Endothelial cell of hepatic sinusoid (primary cell): ENCODE measurements around the gene BLVRA.

Experiments
- in situ Hi-C: cut with HindIII; loops from 2 replicates; pipeline ENCODE4 v1.10.0; 2017; ENCODE audit warnings: low sequenced_read_pairs

The BLVRA gene

GRCh38 chr7:43749383-43749940 lies 9.0 kb upstream of the BLVRA start:
- in situ Hi-C loops, result no loop called here

- in situ Hi-C loops, result no loop called here
Measured at GRCh38 chr7:43750016-43750887, 8.2 kb upstream of the BLVRA start.

DNA sequence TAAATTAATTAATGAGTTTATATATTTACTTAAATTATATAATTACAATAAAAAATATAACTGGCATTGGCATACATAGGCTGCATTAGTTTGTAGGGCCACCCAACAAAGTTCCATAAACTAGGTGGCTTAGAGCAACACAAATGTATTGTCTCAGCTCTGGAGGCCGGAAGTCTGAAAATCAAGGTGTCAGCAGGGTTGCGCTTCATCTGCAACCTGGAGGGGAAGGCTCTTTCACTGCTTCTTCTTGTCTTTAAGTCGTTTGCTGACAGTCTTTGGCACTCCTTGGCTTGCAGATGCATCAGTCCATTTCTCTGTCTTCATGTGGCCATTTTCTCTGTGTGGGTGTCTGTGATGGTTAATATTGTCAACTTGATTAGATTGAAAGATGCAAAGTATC lies 6.1 kb upstream of the BLVRA start:
- in situ Hi-C loops, result no loop called here

GRCh38 chr7:43753271-43753810 lies 5.1 kb upstream of the BLVRA start:
- in situ Hi-C loops, result no loop called here

DNA sequence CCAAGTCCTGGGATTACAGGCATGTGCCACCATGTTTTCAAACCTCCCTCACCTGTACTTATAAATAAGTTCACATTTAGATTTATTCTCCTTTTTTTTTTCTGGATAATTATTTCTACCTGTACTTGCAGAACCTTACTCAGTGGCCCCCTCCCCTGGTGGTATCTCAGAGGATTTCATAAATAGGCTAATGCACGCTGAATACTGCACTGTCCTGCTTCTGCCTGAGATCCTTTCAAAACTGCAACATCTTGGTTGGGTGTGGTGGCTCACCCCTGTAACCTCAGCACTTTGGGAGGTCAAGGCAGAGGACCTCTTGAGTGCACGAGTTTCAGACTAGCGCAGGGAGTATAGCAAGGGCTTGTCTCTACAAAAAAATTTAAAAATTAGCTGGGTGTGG lies 4.6 kb upstream of the BLVRA start:
- in situ Hi-C loops, result no loop called here

DNA sequence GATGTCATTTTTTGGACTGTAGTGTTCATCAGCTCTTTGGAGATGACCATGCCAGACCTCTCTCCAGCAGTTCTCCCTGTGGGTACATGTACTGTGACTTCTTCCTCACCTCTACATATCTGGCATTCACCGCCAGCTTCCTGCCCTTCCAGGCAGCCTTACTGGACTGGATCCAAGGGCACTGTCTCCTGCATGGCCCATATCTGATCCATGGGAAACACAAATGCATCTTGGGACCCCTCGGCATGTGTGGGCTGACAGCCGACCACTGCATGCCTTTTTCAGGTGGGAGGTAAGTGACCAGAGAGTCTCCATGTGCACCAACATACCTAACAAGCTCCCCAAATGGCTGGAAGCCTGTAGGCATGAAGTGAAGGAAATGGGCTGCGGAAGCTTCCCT lies 3.9 kb upstream of the BLVRA start:
- in situ Hi-C loops, result no loop called here

- in situ Hi-C loops, result no loop called here
Measured at GRCh38 chr7:43756368-43757072, 2.0 kb upstream of the BLVRA start.

- in situ Hi-C loops, result no loop called here
Measured at GRCh38 chr7:43757073-43757720, 1.3 kb upstream of the BLVRA start.

DNA sequence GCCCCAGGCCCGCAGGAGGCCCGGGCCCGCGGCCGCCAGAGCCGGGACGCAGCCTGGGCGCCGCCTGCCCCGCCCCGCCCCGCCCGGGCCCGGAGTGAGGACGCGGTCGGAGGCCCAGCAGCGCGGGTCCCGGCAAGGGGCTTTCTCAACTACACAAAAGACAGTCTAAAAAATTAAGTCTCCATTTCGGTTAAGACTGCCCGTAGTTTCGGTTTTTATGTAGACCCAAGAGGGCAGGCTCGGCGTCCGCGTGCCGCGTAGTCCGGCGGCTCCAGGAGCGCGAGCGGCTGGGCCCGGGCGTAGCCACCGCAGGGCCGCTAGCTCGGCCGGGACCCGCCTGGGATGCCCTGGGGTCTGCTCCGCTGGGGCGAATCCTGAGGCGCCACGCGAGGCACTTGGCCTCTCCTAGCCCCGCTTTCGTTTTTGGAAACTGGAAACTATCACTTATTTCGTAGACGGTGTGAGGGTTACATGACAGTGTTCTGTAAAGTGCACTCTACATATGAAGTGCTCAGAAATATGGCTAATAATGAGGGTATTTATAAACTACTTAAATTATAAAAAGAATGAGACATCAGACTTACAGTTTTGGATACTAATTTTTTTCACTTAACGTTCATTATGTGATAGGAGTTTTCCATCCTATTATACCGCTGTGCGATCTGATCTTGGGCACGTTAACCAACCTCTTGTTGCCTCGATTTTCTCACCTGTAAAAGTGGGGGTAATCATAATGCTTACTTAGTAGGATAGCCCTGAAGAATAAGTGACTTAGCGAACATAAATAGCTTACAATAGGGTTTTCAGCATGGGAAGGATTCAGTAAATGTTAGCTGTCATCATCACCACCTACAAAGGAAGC lies 573 bp downstream of the BLVRA start:
- in situ Hi-C loops, result no loop called here

DNA sequence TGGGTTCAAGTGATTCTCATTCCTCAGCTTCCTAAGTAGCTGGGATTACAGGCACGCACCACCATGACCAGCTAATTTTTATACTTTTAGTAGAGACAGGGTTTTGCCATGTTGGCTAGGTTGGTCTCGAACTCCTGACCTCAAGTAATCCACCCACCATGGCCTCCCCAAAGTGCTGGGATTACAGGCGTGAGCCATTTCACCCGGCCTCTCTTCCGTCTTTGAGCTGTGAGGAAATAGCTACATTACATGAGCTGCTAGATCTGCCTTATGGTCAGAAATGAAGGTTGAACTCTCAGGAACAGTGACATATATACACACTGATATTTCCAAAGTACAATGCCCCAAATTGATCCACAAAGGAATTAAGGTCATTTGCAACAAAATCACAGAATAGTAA lies 2.4 kb downstream of the BLVRA start:
- in situ Hi-C loops, result no loop called here

- in situ Hi-C loops, result no loop called here
Measured at GRCh38 chr7:43761382-43761781, 2.9 kb downstream of the BLVRA start.

DNA sequence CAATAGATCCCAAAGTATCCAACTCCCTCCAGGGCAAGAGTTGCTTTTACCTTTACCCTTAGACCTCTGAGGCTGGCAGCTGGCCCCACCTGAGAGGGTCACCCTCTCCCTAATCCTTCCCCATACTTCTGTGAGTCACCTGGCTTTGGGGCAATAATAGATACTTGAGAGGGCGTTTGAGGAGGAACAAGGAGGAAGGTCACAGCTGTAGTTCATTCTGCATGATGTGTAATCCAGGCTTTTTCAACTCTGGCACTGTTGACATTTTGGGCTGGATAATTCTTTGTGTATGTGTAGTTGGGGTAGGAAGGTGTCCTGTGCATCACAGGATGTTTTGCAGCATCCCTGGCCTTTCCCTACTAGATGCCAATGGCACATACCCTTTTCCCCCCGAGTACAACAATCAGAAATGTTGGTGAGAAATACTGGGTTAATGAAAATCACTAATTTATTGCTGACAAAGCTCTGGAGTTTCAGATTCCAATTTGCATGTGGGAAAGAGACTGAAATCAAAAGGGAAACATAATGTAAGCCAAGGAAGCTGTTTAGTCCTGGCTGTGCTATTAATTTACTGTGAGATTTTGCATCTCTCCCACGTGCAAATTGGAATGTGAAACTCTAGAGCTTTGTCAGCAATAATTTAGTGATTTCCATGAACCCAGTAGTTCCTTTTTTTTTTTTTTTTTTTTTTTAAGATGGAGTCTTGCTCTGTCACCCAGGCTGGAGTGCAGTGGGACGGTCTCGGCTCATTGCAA lies 3.6 kb downstream of the BLVRA start:
- in situ Hi-C loops, result no loop called here

DNA sequence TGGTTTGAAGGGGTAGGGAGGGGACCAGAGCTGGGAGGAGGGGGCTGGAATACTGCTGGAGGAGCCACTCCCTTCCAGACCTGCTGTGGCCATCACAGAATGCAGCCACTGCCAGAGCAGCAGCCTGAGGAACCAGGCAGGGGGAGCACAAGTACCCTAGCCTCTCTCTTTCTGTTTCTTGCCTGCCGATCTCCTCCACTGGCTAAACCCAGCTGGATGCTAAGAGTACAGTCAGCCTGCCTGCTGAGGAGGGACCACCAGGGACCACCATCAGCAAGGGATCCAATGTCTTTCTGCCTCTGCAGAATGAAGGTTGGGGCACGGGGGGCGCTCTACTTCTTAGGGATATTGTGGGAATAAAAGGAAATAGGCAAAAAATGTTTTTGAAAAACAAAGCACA lies 4.7 kb downstream of the BLVRA start:
- in situ Hi-C loops, result no loop called here

DNA sequence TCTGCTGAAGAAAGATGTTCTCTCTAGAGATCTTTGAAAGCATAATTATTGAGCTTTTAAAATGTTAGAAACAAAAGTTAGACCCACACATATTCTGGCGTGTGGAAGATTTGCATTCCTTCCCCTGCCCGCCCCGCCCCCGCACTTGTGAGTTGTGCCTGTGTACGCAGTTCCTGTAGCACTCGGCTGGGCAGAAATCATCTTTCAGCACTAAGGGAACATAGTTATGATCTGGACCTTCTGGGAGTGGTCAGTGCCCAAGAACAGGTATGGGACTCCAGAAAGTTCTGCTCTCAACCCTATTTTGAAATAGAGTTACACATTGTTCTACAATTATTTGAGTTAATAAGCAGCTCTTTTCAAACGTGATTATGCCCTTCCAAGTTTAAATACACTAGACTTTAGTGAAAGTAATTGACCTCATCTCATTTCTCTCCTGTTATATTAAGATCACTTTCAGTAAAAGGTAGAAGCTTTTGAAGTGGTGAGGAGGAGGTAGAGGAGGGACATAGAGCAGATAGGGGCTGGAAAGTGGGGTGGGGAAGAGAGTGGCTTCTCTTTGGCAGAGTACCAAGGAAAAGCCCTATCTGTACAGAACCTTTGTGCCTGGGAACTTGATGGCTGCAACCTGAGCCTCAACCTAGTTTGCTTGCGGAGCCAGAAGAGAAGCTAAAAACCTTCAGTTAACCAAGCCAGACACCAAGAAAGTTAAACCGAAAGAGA lies 5.7 kb downstream of the BLVRA start:
- in situ Hi-C loops, result no loop called here

DNA sequence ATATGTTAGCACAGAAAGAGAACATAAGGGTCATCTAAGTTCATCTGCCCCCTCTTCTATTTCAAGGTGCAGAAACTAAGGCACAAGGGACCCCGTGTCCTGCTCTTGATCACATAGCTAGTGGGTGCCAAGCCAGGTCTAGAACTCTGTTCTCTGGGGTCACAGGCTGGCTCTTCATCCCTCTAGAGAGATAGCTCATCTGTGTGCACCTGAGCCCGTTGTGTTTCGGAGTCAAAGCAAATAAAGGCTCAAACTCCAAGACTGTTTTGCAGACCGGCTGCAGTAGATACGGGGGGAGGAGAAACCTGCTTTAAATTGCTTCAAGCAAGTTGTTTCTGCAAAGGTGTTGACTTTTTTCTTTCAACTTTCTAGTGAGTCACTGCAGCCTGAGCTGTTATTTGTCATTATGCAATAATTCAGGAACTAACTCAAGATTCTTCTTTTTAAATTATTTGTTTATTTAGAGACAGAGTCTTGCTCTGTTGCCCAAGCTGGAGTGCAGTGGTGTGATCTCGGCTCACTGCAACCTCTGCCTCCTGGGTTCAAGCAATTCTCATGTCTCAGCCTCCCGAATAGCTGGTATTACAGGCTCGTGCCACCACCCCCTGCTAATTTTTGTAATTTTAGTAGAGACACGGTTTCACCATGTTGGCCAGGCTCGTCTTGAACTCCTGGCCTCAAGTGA lies 6.5 kb downstream of the BLVRA start:
- in situ Hi-C loops, result no loop called here

DNA sequence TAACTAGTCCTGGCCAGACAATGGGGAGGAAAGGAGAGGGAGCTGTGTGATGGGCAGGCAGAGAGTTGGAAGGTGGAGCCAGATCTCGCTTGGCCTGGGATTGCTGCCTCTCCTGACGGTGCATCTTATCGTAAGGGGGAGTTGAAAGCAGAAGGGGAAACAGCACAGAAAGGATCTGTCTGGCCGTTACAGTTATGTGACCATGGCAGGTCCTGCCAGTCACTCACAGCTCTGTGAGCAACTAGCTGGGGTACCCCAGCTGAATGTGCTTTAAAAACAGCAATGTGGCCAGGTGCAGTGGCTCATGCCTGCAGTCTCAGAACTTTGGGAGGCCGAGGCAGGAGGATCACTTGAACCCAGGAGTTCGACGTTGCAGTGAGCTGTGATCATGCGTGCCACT lies 8.1 kb downstream of the BLVRA start:
- in situ Hi-C loops, result no loop called here

DNA sequence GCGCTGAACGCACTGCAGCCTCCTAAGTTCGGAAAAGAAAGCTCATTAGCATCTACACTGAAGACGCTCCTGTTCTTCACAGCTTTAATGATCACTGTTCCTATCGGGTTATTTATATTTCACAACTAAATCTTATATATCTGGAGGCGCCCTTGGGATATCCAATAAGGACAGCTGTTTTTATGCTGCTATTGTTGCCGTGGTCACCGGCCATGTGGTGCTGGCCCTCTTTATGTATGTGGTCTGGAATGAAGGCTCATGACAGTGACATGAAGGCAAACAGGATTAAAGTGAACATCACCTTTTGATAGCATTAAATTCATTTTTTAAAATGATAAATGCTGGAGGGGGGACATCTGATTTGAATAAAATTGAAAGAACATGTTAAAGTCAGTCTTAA lies 8.8 kb downstream of the BLVRA start:
- in situ Hi-C loops, result no loop called here

DNA sequence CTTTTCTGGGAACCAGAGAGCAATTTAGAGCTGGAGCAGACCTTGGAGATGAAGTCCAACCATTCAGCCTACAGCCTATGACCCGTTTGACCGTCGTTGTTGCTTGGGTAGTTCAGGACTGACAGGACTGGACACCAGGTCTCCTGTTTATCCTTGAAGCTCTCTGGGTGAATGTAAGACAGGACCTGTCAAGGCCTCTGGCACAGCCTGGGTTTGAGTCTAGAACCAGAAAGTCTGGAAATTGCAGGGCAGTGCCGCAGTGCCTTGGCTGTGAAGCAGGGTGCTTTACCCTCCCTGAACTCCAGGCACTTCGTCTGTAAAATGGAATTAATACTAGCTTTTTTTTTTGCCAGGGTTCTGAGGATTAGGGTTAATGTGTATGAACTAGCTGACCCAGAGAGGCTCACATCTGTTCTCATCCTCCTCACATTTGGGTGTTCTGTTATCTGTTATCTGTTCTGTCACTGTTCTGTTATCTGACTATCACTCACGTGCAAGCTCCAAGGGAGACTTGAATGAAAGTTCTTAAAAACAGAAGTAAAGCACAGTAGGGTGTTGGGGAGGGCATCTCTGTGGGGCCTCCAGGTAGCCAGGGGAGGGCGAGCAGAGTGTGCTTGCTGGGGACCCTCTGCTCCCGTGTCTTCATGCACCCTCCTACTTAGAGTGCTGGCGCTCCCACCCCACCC lies 9.9 kb downstream of the BLVRA start:
- in situ Hi-C loops, result no loop called here
